Parathyroid adenoma (tissue), 2 donors: ENCODE data around the gene PRDM15.

Experiments used
- H2AFZ ChIP-seq: fragments of 300-600 bp; sonication (generic); one replicate; pipeline ENCODE4 v1.7.0; 2017; ENCODE audit warnings: antibody characterized with exemption, mild to moderate bottlenecking
- H3K27ac ChIP-seq: fragments of 300-600 bp; sonication (generic); one replicate; pipeline ENCODE4 v1.7.0; 2017
- H3K27me3 ChIP-seq: fragments of 300-600 bp; sonication (generic); one replicate; pipeline ENCODE4 v1.7.0; 2017; ENCODE audit warnings: low read length; ENCODE audit not compliant: control insufficient read depth, insufficient read depth
- H3K36me3 ChIP-seq: fragments of 300-600 bp; sonication (generic); one replicate; pipeline ENCODE4 v1.7.0; 2017; ENCODE audit warnings: low read length; ENCODE audit not compliant: control insufficient read depth, insufficient read depth
- H3K4me1 ChIP-seq: fragments of 300-600 bp; sonication (generic); one replicate; pipeline ENCODE4 v1.7.0; 2017; ENCODE audit warnings: control low read depth
- H3K4me2 ChIP-seq: fragments of 300-600 bp; sonication (generic); one replicate; pipeline ENCODE4 v1.7.0; 2017; ENCODE audit warnings: low read length
- H3K4me3 ChIP-seq: fragments of 300-600 bp; sonication (generic); one replicate; pipeline ENCODE4 v1.7.0; 2017; ENCODE audit warnings: low read depth, low read length
- H3K79me2 ChIP-seq: fragments of 300-600 bp; sonication (generic); one replicate; pipeline ENCODE4 v1.7.0; 2017; ENCODE audit warnings: control low read depth
- H3K9ac ChIP-seq: fragments of 300-600 bp; sonication (generic); one replicate; pipeline ENCODE4 v1.7.0; 2017; ENCODE audit warnings: mild to moderate bottlenecking
- H3K9me3 ChIP-seq: fragments of 300-600 bp; sonication (generic); one replicate; pipeline ENCODE4 v1.7.0; 2017; ENCODE audit warnings: low read length; ENCODE audit not compliant: control insufficient read depth
- TF ChIP-seq, protein P1 (sequence below): fragments of 300-600 bp; sonication (generic); IDR thresholded peaks from one replicate; pipeline ENCODE4 v1.7.0; 2017; ENCODE audit warnings: antibody characterized with exemption, mild to moderate bottlenecking
- donor health status: primary hyperparathyroidism.

PRDM15 gene

DNA sequence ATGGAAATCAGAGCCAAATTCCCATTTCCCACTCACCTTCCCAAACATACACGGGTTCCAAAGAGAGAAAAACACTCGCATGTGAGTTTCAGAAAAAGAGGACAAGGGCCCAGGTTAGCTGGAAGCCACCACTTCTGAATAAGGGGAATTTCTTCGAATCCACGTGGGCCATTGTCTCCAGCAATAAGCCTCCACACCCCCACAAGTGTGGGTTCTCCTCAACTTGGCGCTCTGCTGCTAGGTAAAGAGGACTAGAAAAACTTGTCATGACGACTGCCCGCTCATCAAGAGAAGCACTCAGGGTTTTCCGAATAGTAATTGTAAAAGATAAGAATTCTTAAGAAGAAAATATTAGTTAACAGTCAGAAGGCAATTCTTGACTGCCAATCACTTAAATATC is 30.6 kb downstream of the PRDM15 start:
- H3K27me3 ChIP-seq = no peaks in the 10 kb centered on the region
- no peaks in the 10 kb centered on the region for H3K36me3 ChIP-seq
- H3K79me2 ChIP-seq = no peaks in the 10 kb centered on the region
- H3K27ac ChIP-seq = no peak overlapping the region
- H3K4me3 ChIP-seq = no peak overlapping the region
- no peak overlapping the region for H2AFZ ChIP-seq
- TF ChIP-seq, protein P1, sequence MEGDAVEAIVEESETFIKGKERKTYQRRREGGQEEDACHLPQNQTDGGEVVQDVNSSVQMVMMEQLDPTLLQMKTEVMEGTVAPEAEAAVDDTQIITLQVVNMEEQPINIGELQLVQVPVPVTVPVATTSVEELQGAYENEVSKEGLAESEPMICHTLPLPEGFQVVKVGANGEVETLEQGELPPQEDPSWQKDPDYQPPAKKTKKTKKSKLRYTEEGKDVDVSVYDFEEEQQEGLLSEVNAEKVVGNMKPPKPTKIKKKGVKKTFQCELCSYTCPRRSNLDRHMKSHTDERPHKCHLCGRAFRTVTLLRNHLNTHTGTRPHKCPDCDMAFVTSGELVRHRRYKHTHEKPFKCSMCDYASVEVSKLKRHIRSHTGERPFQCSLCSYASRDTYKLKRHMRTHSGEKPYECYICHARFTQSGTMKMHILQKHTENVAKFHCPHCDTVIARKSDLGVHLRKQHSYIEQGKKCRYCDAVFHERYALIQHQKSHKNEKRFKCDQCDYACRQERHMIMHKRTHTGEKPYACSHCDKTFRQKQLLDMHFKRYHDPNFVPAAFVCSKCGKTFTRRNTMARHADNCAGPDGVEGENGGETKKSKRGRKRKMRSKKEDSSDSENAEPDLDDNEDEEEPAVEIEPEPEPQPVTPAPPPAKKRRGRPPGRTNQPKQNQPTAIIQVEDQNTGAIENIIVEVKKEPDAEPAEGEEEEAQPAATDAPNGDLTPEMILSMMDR = no peak
- no peak overlapping the region for H3K4me2 ChIP-seq
- H3K9me3 ChIP-seq = no peaks in the 10 kb centered on the region
- no peaks in the 10 kb centered on the region for H3K4me1 ChIP-seq
- H3K9ac ChIP-seq = no peak overlapping the region

DNA sequence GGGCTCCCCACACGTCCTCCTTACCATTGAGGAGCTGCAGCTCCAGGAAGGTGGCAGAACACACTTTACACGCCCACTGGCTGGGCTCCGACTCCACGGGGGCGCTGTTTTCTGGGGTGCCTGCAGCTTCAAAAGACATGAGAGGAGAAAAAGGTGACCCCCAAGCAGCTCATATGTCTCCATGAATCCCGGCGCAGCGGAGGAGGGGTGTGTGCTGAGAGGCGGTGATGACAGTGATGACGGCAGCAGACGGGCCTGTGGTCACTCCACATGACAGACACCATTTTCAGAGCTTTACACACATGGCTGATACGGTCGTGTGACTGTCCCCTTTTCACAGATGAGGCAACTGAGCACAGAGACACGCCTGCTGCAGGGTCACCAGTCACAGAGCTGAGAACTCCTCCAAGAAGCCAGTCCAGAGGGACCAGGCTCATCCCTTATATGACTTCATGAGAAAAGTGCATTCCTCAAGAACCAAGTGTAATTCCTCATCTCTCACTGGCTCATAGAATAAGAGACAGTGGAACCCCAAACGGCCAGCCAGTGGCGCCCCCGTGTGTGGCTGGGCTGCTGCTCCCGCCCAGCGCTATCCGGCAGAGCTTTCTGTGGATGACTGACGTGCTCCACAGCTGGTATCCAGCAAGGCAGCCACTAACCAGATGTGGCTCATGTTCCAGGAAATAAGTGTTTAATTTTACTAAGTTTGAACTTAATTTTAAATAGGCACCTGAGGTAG is 31.9 kb downstream of the PRDM15 start:
- Histone ChIP-seq H3K36me3 (no peaks in the 10 kb centered on the region), H3K27me3 (no peaks in the 10 kb centered on the region), H2AFZ (no peak overlapping the region), H3K27ac (no peak overlapping the region), H3K79me2 (no peaks in the 10 kb centered on the region), H3K4me2 (no peak overlapping the region), H3K9me3 (no peaks in the 10 kb centered on the region), H3K4me3 (no peak overlapping the region), H3K9ac (no peak overlapping the region), H3K4me1 (no peaks in the 10 kb centered on the region)
- TF ChIP-seq, protein P1 = no peak

DNA sequence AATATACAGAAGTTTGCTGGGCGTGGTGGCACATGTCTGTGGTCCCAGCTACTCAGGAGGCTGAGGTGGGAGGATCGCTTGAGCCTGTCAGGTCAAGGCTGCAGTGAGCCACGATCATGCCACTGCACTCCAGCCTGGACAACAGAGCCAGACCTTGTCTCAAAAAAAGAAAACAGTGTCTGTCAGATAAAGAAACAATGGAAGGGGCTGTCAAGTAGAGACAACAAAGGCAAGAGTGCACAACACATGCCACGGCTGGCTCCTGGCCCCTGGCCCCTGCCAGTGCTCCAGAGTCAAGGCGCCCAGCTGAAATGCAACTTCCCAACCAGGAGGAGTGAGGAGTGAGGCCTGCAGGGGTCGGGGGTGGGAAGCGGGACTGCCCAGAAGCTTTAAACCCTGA is 32.6 kb downstream of the PRDM15 start:
- TF ChIP-seq, protein P1 = no peak
- H3K79me2 ChIP-seq = no peaks in the 10 kb centered on the region
- H3K36me3 ChIP-seq = no peaks in the 10 kb centered on the region
- H3K4me1 ChIP-seq = no peaks in the 10 kb centered on the region
- no peaks in the 10 kb centered on the region for H3K9me3 ChIP-seq
- H3K27me3 ChIP-seq = no peaks in the 10 kb centered on the region
- H3K27ac ChIP-seq = no peak overlapping the region
- H3K9ac ChIP-seq = no peak overlapping the region
- no peak overlapping the region for H3K4me2 ChIP-seq
- no peak overlapping the region for H2AFZ ChIP-seq
- H3K4me3 ChIP-seq = no peak overlapping the region

DNA sequence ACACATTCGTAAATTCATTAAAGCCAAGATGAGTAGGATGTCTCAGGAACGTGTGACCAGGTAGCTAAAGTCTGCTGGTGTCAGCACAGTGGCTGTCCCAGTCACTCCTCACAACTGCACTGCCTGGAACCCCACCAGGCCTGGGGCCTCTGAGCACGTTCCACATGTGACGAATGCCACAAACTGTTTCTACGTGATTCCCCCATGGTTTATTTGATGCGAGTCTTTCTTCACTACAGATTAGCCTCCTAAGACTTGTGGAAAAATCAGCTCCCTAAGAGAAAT is 33.2 kb downstream of the PRDM15 start:
- Histone ChIP-seq H3K27me3 (no peaks in the 10 kb centered on the region), H3K36me3 (no peaks in the 10 kb centered on the region), H3K4me2 (no peak overlapping the region), H3K4me1 (no peaks in the 10 kb centered on the region), H3K4me3 (no peak overlapping the region), H2AFZ (no peak overlapping the region), H3K27ac (no peak overlapping the region), H3K9me3 (peaks cover 2% of the 10 kb centered on the region), H3K9ac (no peak overlapping the region), H3K79me2 (no peaks in the 10 kb centered on the region)
- TF ChIP-seq, protein P1 = no peak

DNA sequence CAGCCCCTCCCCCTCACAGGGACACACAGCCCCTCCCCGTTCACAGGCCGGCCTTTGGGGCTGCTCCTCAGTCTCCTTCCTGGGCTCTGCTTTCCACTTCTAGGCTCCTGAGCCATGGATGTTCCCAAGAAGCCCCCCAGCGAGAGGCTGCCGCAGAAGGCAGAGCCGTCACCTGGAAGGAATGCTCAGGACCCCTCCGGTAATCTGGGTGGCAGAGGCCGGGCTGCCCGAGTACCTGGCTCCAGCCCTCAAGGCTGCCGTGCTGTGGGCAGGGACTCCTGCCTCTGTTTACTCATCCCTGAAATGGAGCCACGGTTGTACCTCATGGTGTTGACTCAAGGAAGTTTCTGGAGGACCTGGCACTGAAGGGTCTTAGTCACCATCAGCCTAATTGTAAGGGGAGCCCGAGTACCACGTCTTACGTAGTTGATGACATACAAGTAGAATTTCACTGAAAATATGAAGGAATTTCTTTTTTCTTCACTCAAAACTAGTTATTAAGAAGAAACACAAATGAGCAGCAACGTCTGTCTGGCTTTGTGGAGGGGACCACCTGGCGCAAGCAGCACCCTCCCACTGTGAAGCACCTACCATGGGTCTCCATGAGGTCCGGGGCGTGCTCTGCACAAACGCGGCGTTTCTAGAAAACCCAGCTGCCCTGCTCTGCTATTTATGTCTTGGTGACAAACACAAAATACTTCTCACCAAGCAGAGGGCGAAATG is 33.7 kb downstream of the PRDM15 start:
- no peaks in the 10 kb centered on the region for H3K4me1 ChIP-seq
- no peaks in the 10 kb centered on the region for H3K27me3 ChIP-seq
- no peaks in the 10 kb centered on the region for H3K79me2 ChIP-seq
- no peak overlapping the region for H3K27ac ChIP-seq
- H3K36me3 ChIP-seq = no peaks in the 10 kb centered on the region
- H3K9me3 ChIP-seq = peaks cover 2% of the 10 kb centered on the region
- H2AFZ ChIP-seq = no peak overlapping the region
- no peak overlapping the region for H3K9ac ChIP-seq
- TF ChIP-seq, protein P1 = no peak
- no peak overlapping the region for H3K4me3 ChIP-seq
- H3K4me2 ChIP-seq = no peak overlapping the region
